Panc1 (cell line): ENCODE results near the gene ATP2B1. TPM values are rescaled to one million over a fixed set of nuclear protein-coding genes. Genes with fewer than 3 reads are reported as not detected.
"Not testable (repeated sequence)": the region's sequence is repeated elsewhere in the genome, so short reads cannot be mapped to it uniquely, and the experiment has no call there.

Experiments
- ATAC-seq: fragments of 200-7000 bp; cut with Tn5 transposase; 2 replicates; pipeline ENCODE4 v1.9.1; 2020; ENCODE audit warnings: mild to moderate bottlenecking, moderate library complexity
- BruUV-seq: library from RNA; stranded (reverse); fragments of 400-500 nt; replicated peaks from 2 replicates; lab custom pipeline; 2021; lab: Mats Ljungman, UMichigan
- CTCF ChIA-PET: fragments of 300-600 bp; sonication (Branson Sonifier 250); formaldehyde crosslinking; loops from one replicate; lab custom pipeline; 2022; ENCODE audit warnings: antibody characterized with exemption; lab: Charles Lee
- POLR2A ChIA-PET: fragments of 300-600 bp; sonication (Branson Sonifier 250); formaldehyde crosslinking; loops from one replicate; lab custom pipeline; 2022; ENCODE audit warnings: antibody characterized with exemption; lab: Charles Lee
- DNase-seq: peaks from one replicate; pipeline ENCODE4 v3.0.0-alpha.2; 2010; ENCODE audit warnings: low read depth, low spot score
- H3K27ac ChIP-seq: 2 replicates; pipeline ENCODE4 v1.5.1; 2011; ENCODE audit warnings: mild to moderate bottlenecking, low read length, inconsistent platforms
- H3K27me3 ChIP-seq: fragments of 200-500 bp; sonication (Bioruptor generic); 2 replicates; pipeline ENCODE4 v1.6.0; 2014; ENCODE audit warnings: low read length, inconsistent platforms; ENCODE audit not compliant: control insufficient read depth, insufficient read depth
- H3K36me3 ChIP-seq: fragments of 200-500 bp; sonication (Bioruptor generic); 2 replicates; pipeline ENCODE4 v1.5.1; 2014; ENCODE audit warnings: inconsistent platforms, mild to moderate bottlenecking, low read length, moderate library complexity; ENCODE audit not compliant: control insufficient read depth, insufficient read depth
- H3K4me1 ChIP-seq: 2 replicates; pipeline ENCODE4 v1.5.1; 2011; ENCODE audit warnings: inconsistent platforms, mild to moderate bottlenecking, low read length, moderate library complexity; ENCODE audit not compliant: control insufficient read depth, insufficient read depth
- H3K4me3 ChIP-seq, 2 experiments: 2 replicates each; pipeline ENCODE4 v1.5.1; 2011 to 2012; ENCODE audit warnings: low read depth in 2 of 2, low read length in 2 of 2, mild to moderate bottlenecking in 2 of 2, inconsistent platforms in 1 of 2, moderate library complexity in 1 of 2
- H3K9me3 ChIP-seq: fragments of 200-500 bp; sonication (Bioruptor generic); 2 replicates; pipeline ENCODE4 v1.5.1; 2014; ENCODE audit warnings: low read depth, mild to moderate bottlenecking, inconsistent platforms, low read length, moderate library complexity; ENCODE audit not compliant: control insufficient read depth, insufficient read depth
- CTCF ChIP-seq: fragments of 450-650 bp; IDR thresholded peaks from 2 replicates; pipeline ENCODE4 v1.5.1; 2017; ENCODE audit warnings: mild to moderate bottlenecking
- POLR2AphosphoS5 ChIP-seq: IDR thresholded peaks from 2 replicates; pipeline ENCODE4 v1.6.1; 2012; ENCODE audit warnings: mild to moderate bottlenecking, low read depth, low read length, moderate library complexity
- SIN3A ChIP-seq: IDR thresholded peaks from 2 replicates; pipeline ENCODE4 v1.6.1; 2012; ENCODE audit warnings: low read depth, mild to moderate bottlenecking, low read length, moderate library complexity, borderline replicate concordance; ENCODE audit not compliant: insufficient read depth
- TCF7L2 ChIP-seq: IDR thresholded peaks from 2 replicates; pipeline ENCODE4 v1.6.1; 2011; ENCODE audit warnings: mild to moderate bottlenecking, low read depth, low read length, inconsistent platforms
- in situ Hi-C: cut with HindIII; loops from 2 replicates; pipeline ENCODE4 v1.10.0; 2016; ENCODE audit warnings: low sequenced_read_pairs, low pct_unique_long_range_greater_than_20kb
- intact Hi-C: fragments of 100-400 bp; cut with micrococcal nuclease; formaldehyde crosslinking; loops from one replicate; pipeline ENCODE4 v1.10.0; 2022; ENCODE audit not compliant: unreplicated experiment
- total RNA-seq: library from RNA; stranded (reverse); gene quantifications from one replicate; pipeline ENCODE4 v1.2.1, GENCODE V29; 2021; ENCODE audit not compliant: unreplicated experiment
- TF ChIP-seq, protein P1 (sequence below), 2 experiments: IDR thresholded peaks; 2 replicates each; pipeline ENCODE4 v1.6.1; 2011 to 2012; ENCODE audit warnings: low read depth in 2 of 2, control low read depth in 1 of 2, low read length in 1 of 2, mild to moderate bottlenecking in 1 of 2, moderate library complexity in 1 of 2; ENCODE audit not compliant: insufficient read depth in 1 of 2

The ATP2B1 gene
- total RNA-seq, 1 experiment from 2014 or later = 64.5 TPM

- no peak overlapping the region for H3K4me3 ChIP-seq
- H3K36me3 ChIP-seq = no peaks in the 10 kb centered on the region; the same call in 1 of the 2 replicates
- H3K9me3 ChIP-seq = no peaks in the 10 kb centered on the region
- no peak for TF ChIP-seq CTCF
- no peak for TF ChIP-seq TCF7L2
- TF ChIP-seq, protein P1, sequence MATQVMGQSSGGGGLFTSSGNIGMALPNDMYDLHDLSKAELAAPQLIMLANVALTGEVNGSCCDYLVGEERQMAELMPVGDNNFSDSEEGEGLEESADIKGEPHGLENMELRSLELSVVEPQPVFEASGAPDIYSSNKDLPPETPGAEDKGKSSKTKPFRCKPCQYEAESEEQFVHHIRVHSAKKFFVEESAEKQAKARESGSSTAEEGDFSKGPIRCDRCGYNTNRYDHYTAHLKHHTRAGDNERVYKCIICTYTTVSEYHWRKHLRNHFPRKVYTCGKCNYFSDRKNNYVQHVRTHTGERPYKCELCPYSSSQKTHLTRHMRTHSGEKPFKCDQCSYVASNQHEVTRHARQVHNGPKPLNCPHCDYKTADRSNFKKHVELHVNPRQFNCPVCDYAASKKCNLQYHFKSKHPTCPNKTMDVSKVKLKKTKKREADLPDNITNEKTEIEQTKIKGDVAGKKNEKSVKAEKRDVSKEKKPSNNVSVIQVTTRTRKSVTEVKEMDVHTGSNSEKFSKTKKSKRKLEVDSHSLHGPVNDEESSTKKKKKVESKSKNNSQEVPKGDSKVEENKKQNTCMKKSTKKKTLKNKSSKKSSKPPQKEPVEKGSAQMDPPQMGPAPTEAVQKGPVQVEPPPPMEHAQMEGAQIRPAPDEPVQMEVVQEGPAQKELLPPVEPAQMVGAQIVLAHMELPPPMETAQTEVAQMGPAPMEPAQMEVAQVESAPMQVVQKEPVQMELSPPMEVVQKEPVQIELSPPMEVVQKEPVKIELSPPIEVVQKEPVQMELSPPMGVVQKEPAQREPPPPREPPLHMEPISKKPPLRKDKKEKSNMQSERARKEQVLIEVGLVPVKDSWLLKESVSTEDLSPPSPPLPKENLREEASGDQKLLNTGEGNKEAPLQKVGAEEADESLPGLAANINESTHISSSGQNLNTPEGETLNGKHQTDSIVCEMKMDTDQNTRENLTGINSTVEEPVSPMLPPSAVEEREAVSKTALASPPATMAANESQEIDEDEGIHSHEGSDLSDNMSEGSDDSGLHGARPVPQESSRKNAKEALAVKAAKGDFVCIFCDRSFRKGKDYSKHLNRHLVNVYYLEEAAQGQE (IDR thresholded peaks at IDR 0.05; ENCODE audit: insufficient read depth in 1 of 2, low read depth in 2 of 2, low read length in 1 of 2) = no peak
- no peak for TF ChIP-seq POLR2AphosphoS5
- no peak for TF ChIP-seq SIN3A
- intact Hi-C loops (no loop called here), in situ Hi-C loops (no loop called here)
- no peaks in the 10 kb centered on the region for H3K27me3 ChIP-seq
- DNase-seq (no peak), ATAC-seq (no peak)
- H3K27ac ChIP-seq = no peak overlapping the region
- POLR2A ChIA-PET = no interaction called here
- CTCF ChIA-PET = no interaction called here
- BruUV-seq = no TSS peak
- peaks cover 17% of the 10 kb centered on the region for H3K4me1 ChIP-seq
These were observed 10.0 kb downstream of the ATP2B1 start for GRCh38 chr12:89698607-89699006.

DNA sequence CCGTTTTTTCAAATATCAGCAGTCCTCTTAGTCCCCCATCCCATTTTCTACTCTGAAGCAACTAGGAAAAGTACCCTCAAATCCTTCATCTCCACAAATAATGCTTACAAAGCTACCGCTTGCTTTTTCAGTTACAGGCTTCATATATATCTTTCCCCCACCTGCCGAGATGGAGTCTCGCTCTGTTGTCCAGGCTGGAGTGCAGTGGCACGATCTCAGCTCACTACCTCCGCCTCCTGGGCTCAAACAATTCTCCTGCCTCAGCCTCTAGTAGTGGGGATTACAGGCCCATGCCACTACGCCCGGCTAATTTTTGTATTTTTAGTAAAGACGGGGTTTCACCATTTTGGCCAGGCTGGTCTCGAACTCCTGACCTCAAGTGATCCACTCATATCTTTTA is 10.9 kb downstream of the ATP2B1 start:
- CTCF ChIA-PET, H3K27ac ChIP-seq, BruUV-seq, DNase-seq, H3K36me3 ChIP-seq, in situ Hi-C loops, intact Hi-C loops, H3K4me3 ChIP-seq, POLR2A ChIA-PET, ATAC-seq, H3K9me3 ChIP-seq, H3K27me3 ChIP-seq: not testable (repeated sequence)
- peaks cover 19% of the 10 kb centered on the region for H3K4me1 ChIP-seq

- in situ Hi-C loops = no loop called here
- Histone ChIP-seq H3K36me3 (no peaks in the 10 kb centered on the region; the same call in 1 of the 2 replicates), H3K4me1 (peaks cover 20% of the 10 kb centered on the region), H3K4me3 (no peak overlapping the region), H3K9me3 (no peaks in the 10 kb centered on the region), H3K27me3 (no peaks in the 10 kb centered on the region), H3K27ac (no peak overlapping the region)
- no TSS peak for BruUV-seq
- DNase-seq (no peak), ATAC-seq (no peak)
- CTCF ChIA-PET = no interaction called here
- intact Hi-C loops = no loop called here
- POLR2A ChIA-PET = no interaction called here
- TF ChIP-seq TCF7L2 = no peak
- no peak for TF ChIP-seq POLR2AphosphoS5
- no peak for TF ChIP-seq CTCF
- TF ChIP-seq, protein P1 (IDR thresholded peaks at IDR 0.05; ENCODE audit: insufficient read depth in 1 of 2, low read depth in 2 of 2, low read length in 1 of 2) = no peak
- TF ChIP-seq SIN3A = no peak
These were observed 11.3 kb downstream of the ATP2B1 start for GRCh38 chr12:89697296-89697695.
